ENCODE results near the gene TINAGL1. TPM values are rescaled to one million over a fixed set of nuclear protein-coding genes. Genes with fewer than 3 reads are reported as not detected.
A peak's percentile ranks its signal among the peaks of the same experiment; 100 is the strongest.

Gene TINAGL1
- total and polyA plus RNA-seq, 7 donors, result 21.0 to 238 (median 87.9) TPM

- peak; percentile 69 for DNase-seq
- Histone ChIP-seq H3K27ac (peak overlapping the region; percentile 94 to 98 (median 96)), H3K36me3 (peaks cover 0 to 15% (median 8%) of the 10 kb centered on the region in 4 donors), H3K4me1 (peaks cover 0 to 65% (median 61%) of the 10 kb centered on the region in 4 donors), H3K27me3 (no peaks in the 10 kb centered on the region), H3K4me3 (peak overlapping the region; percentile 30 to 55 (median 49)), H3K9me3 (no peaks in the 10 kb centered on the region)
- TF ChIP-seq POLR2A (IDR thresholded peaks at IDR 0.05), result no peak
- TF ChIP-seq POLR2AphosphoS5 (IDR thresholded peaks at IDR 0.05), result peak in 1 of 4 donors; percentile 15
- no peak for TF ChIP-seq EP300 (IDR thresholded peaks at IDR 0.05)
- no peak for TF ChIP-seq CTCF (IDR thresholded peaks at IDR 0.05)
- 6 to 20% methylated on average over 62 of the region's 62 CpGs for WGBS, 2 donors
- intact Hi-C loops (cut with DNase I), result no loop called here
Observed at GRCh38 chr1:31588751-31589515, 12.6 kb downstream of the TINAGL1 start.

- Histone ChIP-seq H3K27ac (peak overlapping the region; percentile 62 to 96 (median 87)), H3K27me3 (no peaks in the 10 kb centered on the region), H3K4me3 (no peak overlapping the region), H3K9me3 (no peaks in the 10 kb centered on the region), H3K4me1 (peaks cover 0 to 41% (median 37%) of the 10 kb centered on the region in 4 donors), H3K36me3 (peaks cover 0 to 4% (median 0%) of the 10 kb centered on the region in 4 donors)
- intact Hi-C loops (cut with DNase I), result no loop called here
- no peak for TF ChIP-seq POLR2A (IDR thresholded peaks at IDR 0.05)
- TF ChIP-seq POLR2AphosphoS5 (IDR thresholded peaks at IDR 0.05), result peak in 1 of 4 donors; percentile 34
- peak; percentile 83 for DNase-seq
- 40 to 74% methylated on average over 11 of the region's 11 CpGs for WGBS, 2 donors
Observed at GRCh38 chr1:31591425-31592093, 15.2 kb downstream of the TINAGL1 start.

GRCh38 chr1:31592132-31592531 is 15.8 kb downstream of the TINAGL1 start:
- Histone ChIP-seq H3K9me3 (no peaks in the 10 kb centered on the region), H3K4me3 (no peak overlapping the region), H3K4me1 (peaks cover 0 to 35% (median 31%) of the 10 kb centered on the region in 4 donors), H3K36me3 (no peaks in the 10 kb centered on the region), H3K27me3 (no peaks in the 10 kb centered on the region), H3K27ac (peak overlapping the region; percentile 62 to 96 (median 87))
- intact Hi-C loops (cut with DNase I), result no loop called here
- DNase-seq, result no peak
- no peak for TF ChIP-seq EP300 (IDR thresholded peaks at IDR 0.05)
- TF ChIP-seq POLR2AphosphoS5 (IDR thresholded peaks at IDR 0.05), result no peak
- no peak for TF ChIP-seq POLR2A (IDR thresholded peaks at IDR 0.05)
- TF ChIP-seq CTCF (IDR thresholded peaks at IDR 0.05), result no peak

- no peaks in the 10 kb centered on the region for H3K27me3 ChIP-seq
- DNase-seq, result no peak
- no peaks in the 10 kb centered on the region for H3K9me3 ChIP-seq
- no peak overlapping the region for H3K4me3 ChIP-seq
- peaks cover 0 to 24% (median 21%) of the 10 kb centered on the region in 4 donors for H3K4me1 ChIP-seq
- no peaks in the 10 kb centered on the region for H3K36me3 ChIP-seq
- intact Hi-C loops (cut with DNase I), result no loop called here
- no peak for TF ChIP-seq CTCF (IDR thresholded peaks at IDR 0.05)
- WGBS, 2 donors, result 80 to 87% methylated on average over 5 of the region's 5 CpGs
- peak overlapping the region in 2 of 4 donors; percentile 95 to 96 for H3K27ac ChIP-seq
Observed at GRCh38 chr1:31593136-31593665, 16.9 kb downstream of the TINAGL1 start.
